Gastroesophageal sphincter (tissue), 4 donors: ENCODE results near the gene USH1G. TPM values are rescaled to one million over a fixed set of nuclear protein-coding genes. Genes with fewer than 3 reads are reported as not detected.

Experiments used
- ATAC-seq: fragments of 150-250 bp; one replicate; pipeline ENCODE4 v1.9.1; 2016; ENCODE audit warnings: mild to moderate bottlenecking, moderate library complexity
- H3K27ac ChIP-seq, 4 donors: fragments of 200-600 bp; sonication (generic) in 3 of 4; 1 replicate in 3 of 4; 2 replicates in 1 of 4; pipeline ENCODE4 v1.5.1; 2016 to 2019
- H3K27me3 ChIP-seq: fragments of 200-600 bp; sonication (generic); one replicate; pipeline ENCODE4 v1.5.1; 2019
- H3K36me3 ChIP-seq, 2 donors: fragments of 200-600 bp; sonication (generic); one replicate each; pipeline ENCODE4 v1.5.1; 2019; ENCODE audit warnings: control low read depth in 1 of 2
- H3K4me1 ChIP-seq, 3 donors: fragments of 200-600 bp; sonication (generic); 1 replicate in 2 of 3; 2 replicates in 1 of 3; pipeline ENCODE4 v1.5.1; 2016 to 2019; ENCODE audit warnings: control low read depth in 2 of 3
- H3K4me3 ChIP-seq, 2 donors: fragments of 200-600 bp; sonication (generic); one replicate each; pipeline ENCODE4 v1.5.1; 2019; ENCODE audit warnings: mild to moderate bottlenecking in 1 of 2, moderate library complexity in 1 of 2
- H3K9me3 ChIP-seq, 3 donors: fragments of 200-600 bp; sonication (generic); one replicate each; pipeline ENCODE4 v1.5.1; 2017 to 2019; ENCODE audit warnings: control low read depth in 2 of 3
- EP300 ChIP-seq: sonication (generic); formaldehyde crosslinking; IDR thresholded peaks from one replicate; pipeline ENCODE4 v1.6.1; 2017; ENCODE audit warnings: antibody characterized with exemption, mild to moderate bottlenecking
- POLR2A ChIP-seq, 2 donors: fragments of 450-650 bp; IDR thresholded peaks; one replicate each; pipeline ENCODE4 v1.6.1; 2017; ENCODE audit warnings: antibody characterized with exemption in 2 of 2, mild to moderate bottlenecking in 2 of 2, moderate library complexity in 1 of 2
- POLR2AphosphoS5 ChIP-seq: sonication (generic); formaldehyde crosslinking; IDR thresholded peaks from one replicate; pipeline ENCODE4 v1.6.1; 2017; ENCODE audit warnings: antibody characterized with exemption
- WGBS, 2 donors: methylation state at CpG; one replicate each; pipeline ENCODE4 v1.1.5; 2018; ENCODE audit warnings: low coverage in 1 of 2; 5-methylcytosine and 5-hydroxymethylcytosine counted together
- total RNA-seq, 4 donors: library from RNA; depleted of rRNA; stranded (reverse); fragments of >200 nt; gene quantifications; one replicate each; pipeline ENCODE4 v1.1.0, GENCODE V29; 2016
- TF ChIP-seq, protein P1 (sequence below), 4 experiments: fragments of 200-600 bp in 2 of 4; fragments of 450-650 bp in 2 of 4; sonication (generic) in 1 of 4; IDR thresholded peaks; one replicate each; pipeline ENCODE4 v1.5.1; 2017 to 2019; ENCODE audit warnings: antibody characterized with exemption in 4 of 4, mild to moderate bottlenecking in 2 of 4, moderate library complexity in 2 of 4

The USH1G gene
- total RNA-seq, 4 donors from 2014 or later: not detected

DNA sequence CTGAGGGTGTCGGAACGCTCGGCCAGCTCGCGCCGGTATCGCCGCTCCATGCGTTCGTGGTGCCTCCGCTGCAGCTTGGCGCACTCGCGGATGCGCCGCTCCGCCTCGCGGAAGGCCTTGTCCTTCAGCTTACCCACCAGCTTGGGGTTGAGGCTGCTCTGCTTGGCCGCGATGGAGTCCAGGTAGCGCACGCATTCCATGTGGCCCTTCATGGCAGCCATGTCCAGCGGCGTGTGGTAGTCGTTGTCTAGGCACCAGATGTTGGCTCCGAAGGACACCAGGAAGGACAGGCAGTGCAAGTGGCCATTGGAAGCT is 2.8 kb downstream of the USH1G start:
- H3K9me3 ChIP-seq: no peaks in the 10 kb centered on the region
- H3K36me3 ChIP-seq: no peaks in the 10 kb centered on the region
- peaks cover 100% of the 10 kb centered on the region for H3K27me3 ChIP-seq
- peaks cover 0 to 34% (median 14%) of the 10 kb centered on the region in 3 donors for H3K4me1 ChIP-seq
- H3K27ac ChIP-seq: no peak overlapping the region
- no peak for ATAC-seq
- 80% methylated on average over 13 of the region's 27 CpGs; no CpG with 5 or more reads in 1 of the 2 donors for WGBS, 2 donors
- TF ChIP-seq, protein P1, sequence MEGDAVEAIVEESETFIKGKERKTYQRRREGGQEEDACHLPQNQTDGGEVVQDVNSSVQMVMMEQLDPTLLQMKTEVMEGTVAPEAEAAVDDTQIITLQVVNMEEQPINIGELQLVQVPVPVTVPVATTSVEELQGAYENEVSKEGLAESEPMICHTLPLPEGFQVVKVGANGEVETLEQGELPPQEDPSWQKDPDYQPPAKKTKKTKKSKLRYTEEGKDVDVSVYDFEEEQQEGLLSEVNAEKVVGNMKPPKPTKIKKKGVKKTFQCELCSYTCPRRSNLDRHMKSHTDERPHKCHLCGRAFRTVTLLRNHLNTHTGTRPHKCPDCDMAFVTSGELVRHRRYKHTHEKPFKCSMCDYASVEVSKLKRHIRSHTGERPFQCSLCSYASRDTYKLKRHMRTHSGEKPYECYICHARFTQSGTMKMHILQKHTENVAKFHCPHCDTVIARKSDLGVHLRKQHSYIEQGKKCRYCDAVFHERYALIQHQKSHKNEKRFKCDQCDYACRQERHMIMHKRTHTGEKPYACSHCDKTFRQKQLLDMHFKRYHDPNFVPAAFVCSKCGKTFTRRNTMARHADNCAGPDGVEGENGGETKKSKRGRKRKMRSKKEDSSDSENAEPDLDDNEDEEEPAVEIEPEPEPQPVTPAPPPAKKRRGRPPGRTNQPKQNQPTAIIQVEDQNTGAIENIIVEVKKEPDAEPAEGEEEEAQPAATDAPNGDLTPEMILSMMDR (IDR thresholded peaks at IDR 0.05): no peak
- TF ChIP-seq EP300 (no peak), POLR2A (IDR thresholded peaks at IDR 0.05) (no peak), POLR2AphosphoS5 (no peak)
- H3K4me3 ChIP-seq: no peak overlapping the region

- H3K9me3 ChIP-seq: no peaks in the 10 kb centered on the region
- peaks cover 100% of the 10 kb centered on the region for H3K27me3 ChIP-seq
- no peak overlapping the region for H3K27ac ChIP-seq
- no peak for ATAC-seq
- H3K36me3 ChIP-seq: no peaks in the 10 kb centered on the region
- no peak overlapping the region for H3K4me3 ChIP-seq
- TF ChIP-seq POLR2A (IDR thresholded peaks at IDR 0.05): no peak
- no peak for TF ChIP-seq EP300
- TF ChIP-seq POLR2AphosphoS5: no peak
- TF ChIP-seq, protein P1 (IDR thresholded peaks at IDR 0.05): no peak
- H3K4me1 ChIP-seq: peaks cover 0 to 31% (median 14%) of the 10 kb centered on the region in 3 donors
- WGBS, 2 donors: 80% methylated on average over 1 of the region's 67 CpGs; no CpG with 5 or more reads in 1 of the 2 donors
Observed at GRCh38 chr17:74919440-74920305, 3.4 kb downstream of the USH1G start.

GRCh38 chr17:74918906-74919305 is 4.1 kb downstream of the USH1G start:
- no peak for ATAC-seq
- TF ChIP-seq, protein P1 (IDR thresholded peaks at IDR 0.05): no peak
- no peak for TF ChIP-seq POLR2AphosphoS5
- no peak for TF ChIP-seq POLR2A (IDR thresholded peaks at IDR 0.05)
- no peak for TF ChIP-seq EP300
- Histone ChIP-seq H3K4me3 (no peak overlapping the region), H3K27ac (no peak overlapping the region), H3K4me1 (peaks cover 0 to 23% (median 11%) of the 10 kb centered on the region in 3 donors), H3K9me3 (no peaks in the 10 kb centered on the region), H3K36me3 (no peaks in the 10 kb centered on the region), H3K27me3 (peaks cover 92% of the 10 kb centered on the region)
- WGBS, 2 donors: 75 to 100% methylated on average over 3 of the region's 5 CpGs

DNA sequence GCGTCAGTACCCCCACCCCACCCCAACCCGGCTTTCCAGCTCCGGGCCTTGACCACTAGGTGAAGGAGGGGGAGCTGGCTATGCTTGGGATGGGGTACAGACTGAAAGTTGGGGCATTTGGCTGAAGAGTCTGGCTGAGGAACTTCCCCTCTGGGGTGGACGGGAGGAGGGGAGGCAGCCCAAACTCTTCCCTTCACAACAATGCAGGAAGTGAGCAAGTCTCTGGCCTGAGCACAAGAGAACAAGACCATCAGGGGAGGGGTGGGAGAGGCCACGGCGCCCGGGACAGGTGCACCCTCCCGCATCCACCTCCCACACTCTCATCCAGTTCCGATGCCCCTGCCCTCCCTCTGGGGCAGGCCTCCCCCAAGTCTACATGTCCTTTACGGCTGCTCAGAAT is 5.6 kb downstream of the USH1G start:
- TF ChIP-seq, protein P1 (IDR thresholded peaks at IDR 0.05): no peak
- TF ChIP-seq EP300: no peak
- TF ChIP-seq POLR2A (IDR thresholded peaks at IDR 0.05): no peak
- TF ChIP-seq POLR2AphosphoS5: no peak
- ATAC-seq: no peak
- Histone ChIP-seq H3K27ac (no peak overlapping the region), H3K4me1 (peaks cover 0 to 9% (median 0%) of the 10 kb centered on the region in 3 donors), H3K4me3 (no peak overlapping the region), H3K27me3 (peaks cover 77% of the 10 kb centered on the region), H3K36me3 (no peaks in the 10 kb centered on the region), H3K9me3 (no peaks in the 10 kb centered on the region)
- 66% methylated on average over 6 of the region's 10 CpGs; no CpG with 5 or more reads in 1 of the 2 donors for WGBS, 2 donors

- Histone ChIP-seq H3K9me3 (no peaks in the 10 kb centered on the region), H3K4me1 (peaks cover 0 to 8% (median 0%) of the 10 kb centered on the region in 3 donors), H3K36me3 (no peaks in the 10 kb centered on the region), H3K4me3 (no peak overlapping the region), H3K27ac (no peak overlapping the region), H3K27me3 (peaks cover 71% of the 10 kb centered on the region)
- no peak for ATAC-seq
- WGBS, 2 donors: 89% methylated on average over 9 of the region's 11 CpGs; no CpG with 5 or more reads in 1 of the 2 donors
- TF ChIP-seq POLR2A (IDR thresholded peaks at IDR 0.05): no peak
- no peak for TF ChIP-seq POLR2AphosphoS5
- TF ChIP-seq, protein P1 (IDR thresholded peaks at IDR 0.05): no peak
- no peak for TF ChIP-seq EP300
Observed at GRCh38 chr17:74916851-74917199, 6.2 kb downstream of the USH1G start.
